Osteoblast (primary cell): ENCODE data around the gene C1orf87. TPM values are rescaled to one million over a fixed set of nuclear protein-coding genes. Genes with fewer than 3 reads are reported as not detected.

ENCODE experiments used
- DNase-seq: peaks from one replicate; pipeline ENCODE4 v3.0.0; 2011; ENCODE audit warnings: low spot score, mixed read lengths; ENCODE audit not compliant: insufficient read length; ENCODE audit errors: missing footprints
- H2AFZ ChIP-seq: 2 replicates; pipeline ENCODE4 v1.6.0; 2011; ENCODE audit warnings: mild to moderate bottlenecking, low read length
- H3K27ac ChIP-seq: 2 replicates; pipeline ENCODE4 v1.5.1; 2011; ENCODE audit warnings: mild to moderate bottlenecking, low read depth, low read length, moderate library complexity
- H3K27me3 ChIP-seq: 2 replicates; pipeline ENCODE4 v1.6.0; 2012; ENCODE audit warnings: mild to moderate bottlenecking, control low read depth, inconsistent platforms, low read length, moderate library complexity; ENCODE audit not compliant: insufficient read depth
- H3K36me3 ChIP-seq: 2 replicates; pipeline ENCODE4 v1.5.1; 2011; ENCODE audit warnings: mild to moderate bottlenecking, low read length, control low read depth, moderate library complexity; ENCODE audit not compliant: insufficient read depth
- H3K4me1 ChIP-seq: 2 replicates; pipeline ENCODE4 v1.5.1; 2011; ENCODE audit warnings: mild to moderate bottlenecking, low read length, control low read depth, moderate library complexity; ENCODE audit not compliant: insufficient read depth
- H3K4me2 ChIP-seq: 2 replicates; pipeline ENCODE4 v1.6.0; 2011; ENCODE audit warnings: mild to moderate bottlenecking, low read length; ENCODE audit not compliant: insufficient read depth
- H3K4me3 ChIP-seq: fragments of 200-600 bp; sonication (generic); 3 replicates; pipeline ENCODE4 v1.5.1; 2012; ENCODE audit warnings: mild to moderate bottlenecking, low read length, inconsistent platforms; ENCODE audit not compliant: insufficient read depth
- H3K79me2 ChIP-seq: 2 replicates; pipeline ENCODE4 v1.6.0; 2012; ENCODE audit warnings: mild to moderate bottlenecking, low read length, control low read depth, inconsistent platforms; ENCODE audit not compliant: insufficient read depth
- H3K9me3 ChIP-seq: 2 replicates; pipeline ENCODE4 v1.5.1; 2011; ENCODE audit warnings: low read depth, low read length, control low read depth
- H4K20me1 ChIP-seq: 2 replicates; pipeline ENCODE4 v1.6.0; 2012; ENCODE audit warnings: mild to moderate bottlenecking, low read length, control low read depth; ENCODE audit not compliant: insufficient read depth
- total RNA-seq: library from RNA; depleted of rRNA; stranded (reverse); fragments of >200 nt; gene quantifications from 2 replicates; pipeline ENCODE4 v1.2.3, GENCODE V29; 2012
- TF ChIP-seq, protein P1 (sequence below): IDR thresholded peaks from 2 replicates; pipeline ENCODE4 v1.5.1; 2011; ENCODE audit warnings: mild to moderate bottlenecking, low read depth, low read length, moderate library complexity; ENCODE audit errors: extremely low read depth

The C1orf87 gene
- total RNA-seq, 1 donor = not detected

DNA sequence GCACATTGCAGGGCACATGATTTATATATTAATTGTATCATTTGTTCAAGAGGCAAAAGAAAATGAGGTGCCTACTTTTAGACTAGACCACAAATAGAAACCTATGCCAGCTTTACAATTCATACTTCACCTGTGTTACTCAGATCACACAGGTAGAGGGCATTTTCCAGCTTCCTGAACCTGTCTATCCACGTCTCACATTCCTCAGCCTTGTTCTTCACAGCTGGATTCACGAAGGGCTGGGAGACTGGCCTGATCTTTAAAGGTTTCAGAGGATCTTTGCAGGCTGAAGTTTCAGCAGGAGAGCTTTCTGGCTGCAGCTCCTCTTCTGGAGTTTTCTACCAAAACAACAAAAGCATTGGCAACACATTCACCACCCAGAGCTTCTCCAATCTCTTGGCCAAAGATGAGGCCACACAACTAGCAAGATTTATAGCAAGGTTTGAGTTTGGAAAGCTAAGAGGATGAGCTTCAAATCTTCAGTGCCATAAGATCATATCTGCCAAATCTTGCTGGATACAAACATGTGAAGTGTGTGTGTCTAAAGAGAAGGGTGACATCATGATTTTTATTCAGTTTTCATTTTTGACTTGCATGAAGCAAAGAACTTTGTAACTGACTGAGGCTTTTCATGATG is 76.0 kb downstream of the C1orf87 start:
- no peak for DNase-seq

DNA sequence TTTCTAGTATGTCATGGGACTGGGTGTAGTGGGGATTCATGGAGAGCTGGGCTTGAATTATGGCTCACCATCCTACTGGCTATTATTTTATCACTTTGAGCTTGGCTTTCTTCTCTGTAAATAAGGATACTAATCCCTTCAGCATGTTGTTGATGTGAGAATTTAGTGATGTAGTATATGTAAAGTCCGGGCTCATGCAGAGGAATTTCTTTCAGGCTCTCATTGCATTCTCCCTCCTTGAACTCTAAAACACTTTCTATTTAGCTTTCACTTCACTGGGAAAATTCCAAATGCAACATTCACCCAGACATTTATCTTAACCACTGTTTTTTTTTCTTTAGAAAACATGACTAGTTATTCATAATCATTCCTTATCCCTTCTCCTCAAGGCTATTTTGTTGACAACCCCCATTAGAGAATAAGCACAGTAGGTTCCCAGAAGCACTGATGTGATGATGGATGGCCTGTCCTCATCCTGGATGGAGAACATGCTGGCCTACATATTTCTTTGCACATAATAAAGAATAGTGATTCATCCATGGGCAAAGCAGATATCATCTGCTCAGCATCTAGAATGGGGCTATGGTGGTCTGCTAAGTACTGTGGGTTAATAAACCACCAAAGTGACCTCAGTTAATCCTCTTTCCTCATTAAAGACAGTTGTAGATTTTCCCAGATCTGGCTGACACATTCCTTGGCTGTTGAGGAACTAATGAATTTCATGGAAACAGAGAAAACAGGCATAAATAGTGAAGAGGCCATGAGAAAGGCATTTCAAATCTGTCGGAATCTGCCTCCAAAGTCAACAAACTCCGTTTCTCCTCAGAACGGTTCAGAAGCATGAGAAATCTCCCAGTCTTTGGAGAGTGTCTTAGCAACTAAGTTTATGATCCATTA is 79.0 kb downstream of the C1orf87 start:
- Histone ChIP-seq H3K9me3 (no peaks in the 10 kb centered on the region), H3K27ac (peak overlapping the region; percentile 86), H3K4me1 (peaks cover 16% of the 10 kb centered on the region), H3K4me3 (no peak overlapping the region), H3K27me3 (no peaks in the 10 kb centered on the region), H2AFZ (no peak overlapping the region), H3K4me2 (peak overlapping the region; percentile 56), H3K36me3 (no peaks in the 10 kb centered on the region), H3K79me2 (no peaks in the 10 kb centered on the region), H4K20me1 (no peaks in the 10 kb centered on the region)
- DNase-seq = no peak
- TF ChIP-seq, protein P1, sequence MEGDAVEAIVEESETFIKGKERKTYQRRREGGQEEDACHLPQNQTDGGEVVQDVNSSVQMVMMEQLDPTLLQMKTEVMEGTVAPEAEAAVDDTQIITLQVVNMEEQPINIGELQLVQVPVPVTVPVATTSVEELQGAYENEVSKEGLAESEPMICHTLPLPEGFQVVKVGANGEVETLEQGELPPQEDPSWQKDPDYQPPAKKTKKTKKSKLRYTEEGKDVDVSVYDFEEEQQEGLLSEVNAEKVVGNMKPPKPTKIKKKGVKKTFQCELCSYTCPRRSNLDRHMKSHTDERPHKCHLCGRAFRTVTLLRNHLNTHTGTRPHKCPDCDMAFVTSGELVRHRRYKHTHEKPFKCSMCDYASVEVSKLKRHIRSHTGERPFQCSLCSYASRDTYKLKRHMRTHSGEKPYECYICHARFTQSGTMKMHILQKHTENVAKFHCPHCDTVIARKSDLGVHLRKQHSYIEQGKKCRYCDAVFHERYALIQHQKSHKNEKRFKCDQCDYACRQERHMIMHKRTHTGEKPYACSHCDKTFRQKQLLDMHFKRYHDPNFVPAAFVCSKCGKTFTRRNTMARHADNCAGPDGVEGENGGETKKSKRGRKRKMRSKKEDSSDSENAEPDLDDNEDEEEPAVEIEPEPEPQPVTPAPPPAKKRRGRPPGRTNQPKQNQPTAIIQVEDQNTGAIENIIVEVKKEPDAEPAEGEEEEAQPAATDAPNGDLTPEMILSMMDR = no peak

More for the DNA sequence above, 76.0 kb downstream of the C1orf87 start:
- Histone ChIP-seq H3K27me3 (peaks cover 2% of the 10 kb centered on the region), H4K20me1 (no peaks in the 10 kb centered on the region), H3K36me3 (no peaks in the 10 kb centered on the region), H3K9me3 (no peaks in the 10 kb centered on the region), H3K79me2 (no peaks in the 10 kb centered on the region), H2AFZ (no peak overlapping the region), H3K4me3 (no peak overlapping the region), H3K4me2 (no peak overlapping the region), H3K27ac (no peak overlapping the region), H3K4me1 (peaks cover 16% of the 10 kb centered on the region)
- TF ChIP-seq, protein P1 = no peak

DNA sequence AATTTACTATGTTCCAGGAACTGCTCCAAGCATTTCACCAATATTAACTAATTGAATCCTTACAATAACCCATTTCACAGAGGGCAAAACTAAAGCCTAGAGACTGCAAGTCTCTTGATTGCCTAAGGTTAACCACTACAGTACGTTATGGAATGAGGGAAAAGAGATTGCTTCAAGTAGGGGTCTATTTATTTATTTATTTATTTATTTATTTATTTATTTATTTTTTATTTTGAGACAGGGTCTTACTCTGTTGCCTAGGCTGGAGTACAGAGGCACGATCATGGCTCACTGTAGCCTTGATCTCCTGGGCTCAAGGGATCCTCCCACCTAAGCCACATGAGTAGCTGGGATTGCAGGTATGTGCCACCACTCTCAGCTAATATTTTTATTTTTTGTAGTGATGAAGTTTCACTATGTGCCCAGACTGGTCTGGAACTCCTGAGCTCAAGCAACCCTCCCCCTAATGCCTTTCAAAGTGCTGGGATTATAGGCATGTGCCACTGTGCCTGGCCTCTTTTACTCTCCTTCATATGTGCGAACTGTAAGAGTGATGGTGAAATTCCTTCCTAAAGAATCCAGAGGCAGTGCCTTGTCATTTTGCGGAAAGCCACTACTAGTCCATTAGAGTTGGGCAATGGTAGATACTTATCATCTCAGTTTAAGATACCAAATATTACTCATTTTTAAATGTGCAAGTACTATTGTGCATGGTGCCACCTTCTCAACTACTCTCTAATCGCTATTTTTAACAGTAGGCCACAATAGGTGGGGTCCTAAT is 81.3 kb downstream of the C1orf87 start:
- no peak overlapping the region for H3K27ac ChIP-seq
- no peak for DNase-seq
- H3K9me3 ChIP-seq = no peaks in the 10 kb centered on the region
- H3K4me2 ChIP-seq = no peak overlapping the region
- no peaks in the 10 kb centered on the region for H3K36me3 ChIP-seq
- TF ChIP-seq, protein P1 = no peak
- no peak overlapping the region for H2AFZ ChIP-seq
- H4K20me1 ChIP-seq = no peaks in the 10 kb centered on the region
- H3K4me3 ChIP-seq = no peak overlapping the region
- no peaks in the 10 kb centered on the region for H3K79me2 ChIP-seq
- peaks cover 16% of the 10 kb centered on the region for H3K4me1 ChIP-seq
- peaks cover 3% of the 10 kb centered on the region for H3K27me3 ChIP-seq
